BLaER1 (cell line): Measurements from ENCODE around the gene ANO3.

ENCODE experiments used
- H3K27ac ChIP-seq: shearing (Covaris generic); formaldehyde crosslinking; 2 replicates; pipeline ENCODE4 v1.8.1; 2022
- H3K27me3 ChIP-seq: shearing (Covaris generic); formaldehyde crosslinking; 2 replicates; pipeline ENCODE4 v1.8.1; 2022
- H3K36me3 ChIP-seq: shearing (Covaris generic); formaldehyde crosslinking; 2 replicates; pipeline ENCODE4 v1.8.1; 2022
- H3K4me1 ChIP-seq: shearing (Covaris generic); formaldehyde crosslinking; 2 replicates; pipeline ENCODE4 v1.8.1; 2022
- H3K4me2 ChIP-seq: shearing (Covaris generic); formaldehyde crosslinking; 2 replicates; pipeline ENCODE4 v1.8.1; 2022
- H3K4me3 ChIP-seq: shearing (Covaris generic); formaldehyde crosslinking; 2 replicates; pipeline ENCODE4 v1.8.1; 2022
- H3K9ac ChIP-seq: shearing (Covaris generic); formaldehyde crosslinking; 2 replicates; pipeline ENCODE4 v1.8.1; 2022
- H3K9me3 ChIP-seq: shearing (Covaris generic); formaldehyde crosslinking; 2 replicates; pipeline ENCODE4 v1.8.1; 2022
- H4K20me1 ChIP-seq: shearing (Covaris generic); formaldehyde crosslinking; 2 replicates; pipeline ENCODE4 v1.8.1; 2022
- Cebpa-rat ChIP-seq: shearing (Covaris generic); IDR thresholded peaks from 2 replicates; pipeline ENCODE4 v1.8.1; 2022

Gene ANO3

DNA sequence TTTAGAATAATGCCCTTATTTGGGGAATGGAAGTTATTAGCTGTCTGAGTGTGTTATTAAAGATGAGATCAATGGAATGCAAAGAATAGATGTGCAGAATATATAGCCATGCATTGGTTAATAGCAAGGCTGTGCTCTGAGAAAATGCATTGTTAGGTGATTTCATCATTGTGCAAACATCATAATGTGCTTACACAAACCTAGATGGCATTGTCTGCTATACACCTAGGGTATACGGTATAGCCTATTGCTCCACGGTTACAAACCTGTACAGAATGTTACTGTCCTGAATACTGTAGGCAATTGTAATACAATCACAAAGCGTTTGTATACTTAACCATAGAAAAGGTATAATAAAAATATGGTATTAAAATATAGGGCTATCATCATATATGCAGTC lies 364.4 kb downstream of the ANO3 start:
- no peak for TF ChIP-seq Cebpa-rat
- Histone ChIP-seq H3K4me3 (no peak overlapping the region), H3K36me3 (no peaks in the 10 kb centered on the region), H3K4me2 (no peak overlapping the region), H3K27ac (no peak overlapping the region), H3K9me3 (no peaks in the 10 kb centered on the region), H3K4me1 (no peaks in the 10 kb centered on the region), H3K27me3 (no peaks in the 10 kb centered on the region), H3K9ac (no peak overlapping the region), H4K20me1 (no peaks in the 10 kb centered on the region)

DNA sequence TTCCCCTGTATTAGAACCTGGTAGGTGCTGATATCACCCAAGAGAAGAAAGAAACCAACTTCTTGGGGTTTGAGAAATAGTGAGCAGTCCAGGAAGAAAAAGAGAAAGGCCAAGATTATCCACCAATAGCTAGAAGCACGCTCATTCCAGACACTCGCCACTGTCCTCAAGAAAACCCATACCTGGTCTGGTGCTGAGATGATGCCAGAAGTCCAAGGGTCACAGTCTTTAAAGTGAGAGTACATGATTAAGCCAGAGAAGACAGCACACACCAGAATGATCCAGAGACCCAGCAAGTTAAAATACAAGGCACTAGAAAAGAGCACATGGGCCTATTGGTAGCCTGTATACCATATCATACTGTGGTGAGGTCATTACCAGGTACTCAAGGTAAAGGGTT lies 366.3 kb downstream of the ANO3 start:
- Histone ChIP-seq H3K4me3 (no peak overlapping the region), H3K9ac (no peak overlapping the region), H3K27ac (no peak overlapping the region), H3K9me3 (no peaks in the 10 kb centered on the region), H4K20me1 (no peaks in the 10 kb centered on the region), H3K36me3 (no peaks in the 10 kb centered on the region), H3K4me1 (no peaks in the 10 kb centered on the region), H3K27me3 (no peaks in the 10 kb centered on the region), H3K4me2 (no peak overlapping the region)
- no peak for TF ChIP-seq Cebpa-rat

DNA sequence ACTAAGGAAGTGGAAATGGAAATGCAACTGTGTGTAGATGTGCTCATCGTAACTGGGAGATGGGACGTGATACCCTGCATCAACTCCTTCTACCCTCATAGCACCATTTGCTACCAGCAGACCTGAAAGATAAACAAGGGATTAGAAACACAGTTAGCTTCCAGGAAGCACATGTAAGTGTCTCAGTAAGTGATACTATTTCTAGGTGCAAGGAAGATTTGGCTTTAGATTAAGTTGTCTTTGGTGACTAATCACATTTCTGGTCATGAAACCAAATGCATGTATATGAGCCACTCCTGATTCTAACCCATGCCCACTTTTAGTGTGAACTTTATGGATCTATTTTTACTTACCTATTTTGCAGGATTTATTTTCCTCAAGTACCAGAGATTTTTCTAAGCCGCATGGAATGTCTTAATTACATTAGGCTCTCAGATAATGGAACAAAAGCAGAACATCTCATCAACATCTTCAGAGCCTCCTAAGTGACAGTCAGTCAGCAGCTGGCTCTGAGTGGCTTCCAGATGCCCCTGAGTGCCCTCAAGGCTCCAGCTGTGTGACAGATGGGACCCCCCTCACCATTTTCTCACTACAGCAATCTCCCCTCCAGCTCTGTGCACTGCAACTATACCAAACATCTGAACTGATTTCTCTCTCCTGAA lies 368.8 kb downstream of the ANO3 start:
- H3K4me1 ChIP-seq = peaks cover 7% of the 10 kb centered on the region
- H3K4me2 ChIP-seq = no peak overlapping the region
- no peaks in the 10 kb centered on the region for H3K36me3 ChIP-seq
- H3K27me3 ChIP-seq = no peaks in the 10 kb centered on the region
- no peak overlapping the region for H3K9ac ChIP-seq
- H3K9me3 ChIP-seq = no peaks in the 10 kb centered on the region
- no peak for TF ChIP-seq Cebpa-rat
- H4K20me1 ChIP-seq = no peaks in the 10 kb centered on the region
- no peak overlapping the region for H3K27ac ChIP-seq
- H3K4me3 ChIP-seq = no peak overlapping the region

DNA sequence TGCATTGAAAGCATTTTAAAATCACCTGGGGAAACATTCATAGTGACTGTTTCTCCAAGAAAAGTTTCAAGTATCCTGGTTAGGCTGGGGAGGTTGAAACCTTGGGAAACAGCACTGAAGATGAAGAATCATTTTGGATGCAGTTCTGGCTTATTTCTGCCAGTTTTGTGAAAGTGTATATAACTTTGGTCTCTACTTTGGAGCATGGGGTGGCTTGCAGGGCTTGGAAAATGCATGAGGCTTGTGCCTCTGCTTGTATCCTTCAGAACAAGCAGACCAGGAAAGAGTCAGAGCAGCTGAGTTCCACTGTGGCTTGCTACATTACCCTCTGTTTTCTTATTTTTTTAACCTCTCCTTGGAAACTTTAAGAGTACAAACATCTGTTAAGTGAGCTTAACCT lies 370.5 kb downstream of the ANO3 start:
- no peaks in the 10 kb centered on the region for H3K36me3 ChIP-seq

DNA sequence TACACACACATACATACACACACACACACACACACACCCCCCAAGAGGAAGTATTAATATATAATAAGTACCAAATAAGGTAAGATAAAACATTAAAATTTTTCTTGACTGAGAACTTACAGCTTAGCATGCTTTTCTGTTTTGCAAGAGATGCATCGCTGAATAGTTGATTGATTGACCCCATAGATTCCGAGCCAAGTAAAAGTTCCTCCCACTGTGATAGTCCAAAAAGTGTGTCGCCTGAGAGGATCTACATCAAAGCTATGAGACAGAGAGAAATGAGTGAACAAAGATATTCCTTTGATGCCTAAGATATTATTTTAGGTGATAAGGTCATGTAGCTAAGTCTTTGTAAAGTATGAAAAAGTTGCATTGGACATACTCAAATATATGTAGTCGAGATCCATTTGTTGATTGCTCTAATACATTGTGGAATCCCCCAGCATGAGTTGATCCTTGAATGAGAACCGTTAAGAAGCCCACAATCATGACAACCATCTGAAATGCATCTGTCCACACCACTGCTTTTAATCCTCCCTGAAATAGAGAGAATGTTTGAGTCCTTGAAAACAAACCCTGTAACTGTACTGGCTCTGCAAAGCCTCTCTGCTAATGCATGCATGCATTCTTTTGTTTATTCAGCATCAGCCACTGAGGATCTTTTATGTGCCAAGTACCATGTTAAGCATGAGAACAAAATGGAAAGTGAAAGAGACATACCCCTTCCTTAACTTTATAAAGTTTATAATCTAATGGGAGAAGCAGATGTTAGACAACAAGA lies 371.7 kb downstream of the ANO3 start:
- no peak for TF ChIP-seq Cebpa-rat
- peaks cover 13% of the 10 kb centered on the region for H3K4me1 ChIP-seq
- no peaks in the 10 kb centered on the region for H3K9me3 ChIP-seq
- no peak overlapping the region for H3K27ac ChIP-seq
- H3K4me2 ChIP-seq = peak overlapping the region; percentile 5; the same call in 1 of the 2 replicates
- no peak overlapping the region for H3K4me3 ChIP-seq
- no peaks in the 10 kb centered on the region for H3K27me3 ChIP-seq
- no peak overlapping the region for H3K9ac ChIP-seq
- H4K20me1 ChIP-seq = no peaks in the 10 kb centered on the region
- H3K36me3 ChIP-seq = no peaks in the 10 kb centered on the region

More for the DNA sequence above, 370.5 kb downstream of the ANO3 start:
- no peaks in the 10 kb centered on the region for H3K9me3 ChIP-seq
- no peak overlapping the region for H3K4me3 ChIP-seq
- no peak for TF ChIP-seq Cebpa-rat
- peaks cover 7% of the 10 kb centered on the region for H3K4me1 ChIP-seq
- no peak overlapping the region for H3K4me2 ChIP-seq
- H3K27ac ChIP-seq = no peak overlapping the region
- H3K27me3 ChIP-seq = no peaks in the 10 kb centered on the region
- no peaks in the 10 kb centered on the region for H4K20me1 ChIP-seq
- no peak overlapping the region for H3K9ac ChIP-seq

DNA sequence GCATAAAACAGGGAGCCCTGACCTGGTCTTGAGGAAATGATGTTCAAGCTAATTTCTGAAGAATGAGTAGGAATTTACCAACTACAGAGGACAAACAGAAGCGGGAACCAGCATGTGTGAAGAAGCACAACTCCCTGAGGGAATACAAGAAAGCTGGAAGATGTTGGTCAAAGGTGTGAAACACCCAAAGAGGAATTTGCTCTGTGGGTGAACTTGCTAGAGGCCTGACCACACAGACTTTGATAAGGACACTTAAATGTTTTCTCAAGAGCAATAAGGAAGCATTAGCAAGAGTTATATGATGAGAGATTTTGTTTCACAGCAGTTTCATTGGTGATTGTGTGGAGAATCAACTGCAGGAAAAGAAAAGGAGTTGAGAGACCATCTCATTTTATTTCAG lies 372.3 kb downstream of the ANO3 start:
- no peaks in the 10 kb centered on the region for H4K20me1 ChIP-seq
- no peaks in the 10 kb centered on the region for H3K9me3 ChIP-seq
- H3K9ac ChIP-seq = no peak overlapping the region
- no peaks in the 10 kb centered on the region for H3K36me3 ChIP-seq
- peaks cover 20% of the 10 kb centered on the region for H3K4me1 ChIP-seq
- no peak for TF ChIP-seq Cebpa-rat
- no peak overlapping the region for H3K27ac ChIP-seq
- H3K27me3 ChIP-seq = no peaks in the 10 kb centered on the region
- H3K4me3 ChIP-seq = no peak overlapping the region
- peak overlapping the region; percentile 5; the same call in 1 of the 2 replicates for H3K4me2 ChIP-seq

DNA sequence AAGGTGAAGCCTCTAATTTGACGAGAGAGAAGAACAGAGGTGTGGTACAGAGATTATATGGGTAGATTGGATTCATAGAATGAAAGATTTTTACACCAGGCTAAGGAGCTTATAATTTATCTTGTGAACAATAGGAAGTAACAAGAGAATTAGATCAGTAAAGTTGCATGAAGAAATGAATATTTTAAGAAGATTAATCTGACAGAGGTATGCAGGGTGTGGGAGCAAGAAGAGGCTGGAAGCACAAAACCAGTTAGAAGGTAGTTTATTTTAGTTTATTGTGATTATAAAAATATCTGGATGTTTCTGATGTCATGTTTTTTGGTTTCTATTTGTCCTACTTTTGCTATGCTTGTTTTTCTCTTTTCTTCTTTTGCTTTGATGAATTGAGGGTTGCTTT lies 374.3 kb downstream of the ANO3 start:
- H3K4me2 ChIP-seq = no peak overlapping the region
- H4K20me1 ChIP-seq = no peaks in the 10 kb centered on the region
- no peaks in the 10 kb centered on the region for H3K36me3 ChIP-seq
- peaks cover 23% of the 10 kb centered on the region for H3K4me1 ChIP-seq
- TF ChIP-seq Cebpa-rat = no peak
- H3K27me3 ChIP-seq = no peaks in the 10 kb centered on the region
- H3K9me3 ChIP-seq = no peaks in the 10 kb centered on the region
- no peak overlapping the region for H3K4me3 ChIP-seq
- no peak overlapping the region for H3K27ac ChIP-seq
- no peak overlapping the region for H3K9ac ChIP-seq

DNA sequence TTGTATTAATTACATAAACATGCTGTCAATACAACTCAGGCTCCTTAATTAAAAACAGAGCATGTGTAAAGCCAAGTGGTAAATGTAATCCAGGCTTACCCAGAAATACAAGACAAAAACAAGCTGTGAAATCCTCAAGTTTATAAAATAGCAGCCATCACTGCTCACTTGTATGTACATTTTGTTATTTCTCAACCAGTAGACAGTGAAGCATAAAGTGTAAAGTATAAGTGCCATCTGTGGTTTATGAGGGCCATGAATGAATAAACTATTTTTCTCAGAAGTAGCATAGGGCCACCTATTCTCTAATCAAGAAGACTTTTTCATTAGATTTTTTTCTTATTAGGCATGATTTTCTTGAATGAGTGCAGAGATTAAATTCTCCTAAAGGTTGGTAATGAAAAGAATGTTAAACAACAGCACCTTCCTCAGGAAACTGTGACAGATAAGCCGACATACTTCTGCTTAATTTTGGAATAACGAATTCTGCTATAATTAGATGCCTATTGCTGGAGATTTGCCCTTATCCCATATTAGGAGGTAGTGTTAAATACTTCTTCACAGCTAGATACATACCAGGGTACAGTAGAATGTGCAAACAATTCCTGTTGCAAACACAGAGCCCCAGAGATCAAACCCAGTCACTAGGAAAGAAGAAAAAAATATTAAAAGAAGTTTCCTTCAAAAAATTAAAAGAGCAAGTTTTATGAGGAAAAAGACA lies 377.0 kb downstream of the ANO3 start:
- peak overlapping the region; percentile 40; the same call in 1 of the 2 replicates for H3K27ac ChIP-seq
- no peak for TF ChIP-seq Cebpa-rat
- no peaks in the 10 kb centered on the region for H3K36me3 ChIP-seq
- no peaks in the 10 kb centered on the region for H3K9me3 ChIP-seq
- H3K4me2 ChIP-seq = peak overlapping the region; percentile 61
- peaks cover 28% of the 10 kb centered on the region for H3K4me1 ChIP-seq
- no peak overlapping the region for H3K9ac ChIP-seq
- H4K20me1 ChIP-seq = no peaks in the 10 kb centered on the region
- no peak overlapping the region for H3K4me3 ChIP-seq
- H3K27me3 ChIP-seq = no peaks in the 10 kb centered on the region

DNA sequence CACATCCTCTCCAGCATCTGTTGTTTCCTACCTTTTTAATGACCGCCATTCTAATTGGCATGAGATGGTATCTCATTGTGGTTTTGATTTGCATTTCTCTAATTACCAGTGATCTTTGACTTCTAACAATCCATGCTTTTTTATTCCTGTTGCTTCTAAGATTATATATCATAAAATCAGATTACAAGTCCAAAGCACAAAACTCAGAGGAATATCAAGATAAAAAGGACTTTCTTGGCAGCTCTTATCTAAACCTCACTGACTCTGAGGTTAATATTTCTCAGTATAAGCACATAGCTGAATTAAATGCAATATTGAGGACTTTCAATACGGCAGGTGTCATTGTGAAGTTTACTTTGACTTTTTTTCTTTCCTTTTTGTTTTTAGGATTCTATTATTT lies 378.6 kb downstream of the ANO3 start:
- no peak for TF ChIP-seq Cebpa-rat
- no peaks in the 10 kb centered on the region for H3K27me3 ChIP-seq
- H3K9me3 ChIP-seq = no peaks in the 10 kb centered on the region
- H3K9ac ChIP-seq = no peak overlapping the region
- no peak overlapping the region for H3K4me3 ChIP-seq
- no peak overlapping the region for H3K27ac ChIP-seq
- no peaks in the 10 kb centered on the region for H3K36me3 ChIP-seq
- no peaks in the 10 kb centered on the region for H4K20me1 ChIP-seq
- no peak overlapping the region for H3K4me2 ChIP-seq
- H3K4me1 ChIP-seq = peaks cover 22% of the 10 kb centered on the region

DNA sequence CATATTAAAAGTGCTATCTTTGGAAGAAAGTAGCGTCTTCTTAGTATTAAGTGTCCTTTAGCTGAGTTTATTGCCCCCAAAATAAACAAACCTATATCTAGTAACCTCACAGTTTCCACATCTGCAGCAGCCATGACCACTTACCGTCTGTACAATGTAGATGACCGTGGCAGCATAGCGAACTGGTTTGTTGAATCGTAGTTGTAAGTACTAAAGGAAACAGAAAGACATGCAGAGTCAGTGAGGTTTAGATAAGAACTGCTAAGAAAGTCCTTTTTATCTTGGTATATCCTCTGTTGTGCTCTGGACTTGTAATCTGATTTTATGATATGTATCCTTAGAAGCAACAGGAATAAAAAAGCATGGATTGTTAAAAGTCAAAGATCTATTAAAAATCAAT lies 380.6 kb downstream of the ANO3 start:
- Histone ChIP-seq H3K36me3 (no peaks in the 10 kb centered on the region), H3K4me1 (peaks cover 22% of the 10 kb centered on the region), H4K20me1 (no peaks in the 10 kb centered on the region), H3K27me3 (no peaks in the 10 kb centered on the region), H3K4me2 (peak overlapping the region; percentile 14; the same call in 1 of the 2 replicates), H3K27ac (no peak overlapping the region), H3K9me3 (no peaks in the 10 kb centered on the region), H3K9ac (no peak overlapping the region), H3K4me3 (no peak overlapping the region)
- no peak for TF ChIP-seq Cebpa-rat
